CD4-positive, alpha-beta T cell treated with Interleukin-6 at 100 ng/mL for 8 hours (primary cell): ENCODE data around the gene CCDC85C.
A peak's percentile ranks its signal among the peaks of the same experiment; 100 is the strongest.
"Not testable (repeated sequence)": the region's sequence is repeated elsewhere in the genome, so short reads cannot be mapped to it uniquely, and the experiment has no call there.

ENCODE experiments used
- DNase-seq: peaks from one replicate; pipeline ENCODE4 v3.0.0-alpha.2; 2020; ENCODE audit warnings: mixed read lengths, low spot score

CCDC85C gene

GRCh38 chr14:99603471-99604277 is at the start of gene CCDC85C:
Gene CCDC85C, minus strand, starts transcription at chr14:99604207. Its CDS starts 248 bp downstream, at chr14:99603959.
- peak; percentile 33 for DNase-seq

- DNase-seq, result no peak
Measured at GRCh38 chr14:99651953-99652746, 48.1 kb upstream of the CCDC85C start.

- no peak for DNase-seq
Measured at GRCh38 chr14:99650189-99650588, 46.2 kb upstream of the CCDC85C start.

GRCh38 chr14:99649643-99650042 is 45.6 kb upstream of the CCDC85C start:
- DNase-seq, result no peak

GRCh38 chr14:99649219-99649618 is 45.2 kb upstream of the CCDC85C start:
- DNase-seq, result no peak

- DNase-seq, result no peak
Measured at GRCh38 chr14:99648027-99648784, 44.2 kb upstream of the CCDC85C start.

GRCh38 chr14:99647411-99647810 is 43.4 kb upstream of the CCDC85C start:
- no peak for DNase-seq

GRCh38 chr14:99645545-99646505 is 41.8 kb upstream of the CCDC85C start:
- DNase-seq, result no peak

GRCh38 chr14:99644723-99645544 is 40.9 kb upstream of the CCDC85C start, which contains the start of gene HHIPL1:
Gene HHIPL1, plus strand, starts transcription at chr14:99645129. Its CDS starts 79 bp downstream, at chr14:99645208.
- DNase-seq, result no peak

- DNase-seq, result no peak
Measured at GRCh38 chr14:99644035-99644587, 40.1 kb upstream of the CCDC85C start.

- DNase-seq, result no peak
Measured at GRCh38 chr14:99643343-99643742, 39.3 kb upstream of the CCDC85C start.

- not testable (repeated sequence) for DNase-seq
Measured at GRCh38 chr14:99642771-99643170, 38.8 kb upstream of the CCDC85C start.

GRCh38 chr14:99637624-99638023 is 33.6 kb upstream of the CCDC85C start:
- no peak for DNase-seq

- no peak for DNase-seq
Measured at GRCh38 chr14:99636487-99636886, 32.5 kb upstream of the CCDC85C start.

GRCh38 chr14:99635116-99635515 is 31.1 kb upstream of the CCDC85C start:
- no peak for DNase-seq

- no peak for DNase-seq
Measured at GRCh38 chr14:99634443-99634842, 30.4 kb upstream of the CCDC85C start.

- no peak for DNase-seq
Measured at GRCh38 chr14:99633918-99634317, 29.9 kb upstream of the CCDC85C start.

- DNase-seq, result no peak
Measured at GRCh38 chr14:99633141-99633540, 29.1 kb upstream of the CCDC85C start.

GRCh38 chr14:99632410-99633035 is 28.5 kb upstream of the CCDC85C start:
- no peak for DNase-seq
